Fibroblast of gingiva (primary cell): ENCODE results near the gene ZMYM1.
A peak's percentile ranks its signal among the peaks of the same experiment; 100 is the strongest.
"Not testable (repeated sequence)": the region's sequence is repeated elsewhere in the genome, so short reads cannot be mapped to it uniquely, and the experiment has no call there.

Experiments used
- DNase-seq: peaks from one replicate; pipeline ENCODE4 v3.0.0-alpha.2; 2011; ENCODE audit warnings: low read depth

ZMYM1 gene

GRCh38 chr1:35079003-35079930, at the start of gene ZMYM1:
ZMYM1 (plus strand) TSS chr1:35079385; CDS start chr1:35093988, 14,603 bp downstream.
- peak; percentile 76 for DNase-seq

GRCh38 chr1:35029761-35030160, 49.4 kb upstream of the ZMYM1 start:
- peak; percentile 80 for DNase-seq

- DNase-seq, result no peak
These were observed 48.8 kb upstream of the ZMYM1 start for GRCh38 chr1:35030338-35030737.

GRCh38 chr1:35030756-35031446, 48.3 kb upstream of the ZMYM1 start:
- peak; percentile 28 for DNase-seq

- no peak for DNase-seq
These were observed 46.8 kb upstream of the ZMYM1 start for GRCh38 chr1:35032384-35032739.

- no peak for DNase-seq
These were observed 45.8 kb upstream of the ZMYM1 start for GRCh38 chr1:35033346-35033745.

GRCh38 chr1:35036621-35037020, 42.6 kb upstream of the ZMYM1 start:
- DNase-seq, result no peak

- no peak for DNase-seq
These were observed 42.0 kb upstream of the ZMYM1 start for GRCh38 chr1:35037206-35037605.

- DNase-seq, result no peak
These were observed 40.5 kb upstream of the ZMYM1 start for GRCh38 chr1:35038723-35039122.

- DNase-seq, result no peak
These were observed 35.7 kb upstream of the ZMYM1 start for GRCh38 chr1:35043498-35043897.

- no peak for DNase-seq
These were observed 34.8 kb upstream of the ZMYM1 start for GRCh38 chr1:35044431-35044830.

- DNase-seq, result no peak
These were observed 32.5 kb upstream of the ZMYM1 start for GRCh38 chr1:35046730-35047129.

- peak; percentile 94 for DNase-seq
These were observed 31.9 kb upstream of the ZMYM1 start for GRCh38 chr1:35047188-35047858.

GRCh38 chr1:35049116-35049515, 30.1 kb upstream of the ZMYM1 start:
- DNase-seq, result peak; percentile 46

- DNase-seq, result no peak
These were observed 25.8 kb upstream of the ZMYM1 start for GRCh38 chr1:35053433-35053832.

GRCh38 chr1:35054282-35054681, 24.9 kb upstream of the ZMYM1 start:
- not testable (repeated sequence) for DNase-seq

- not testable (repeated sequence) for DNase-seq
These were observed 20.9 kb upstream of the ZMYM1 start for GRCh38 chr1:35058321-35058720.

- DNase-seq, result no peak
These were observed 20.2 kb upstream of the ZMYM1 start for GRCh38 chr1:35058988-35059387.

- DNase-seq, result peak; percentile 4
These were observed 16.5 kb upstream of the ZMYM1 start for GRCh38 chr1:35062518-35063196.

- DNase-seq, result no peak
These were observed 14.9 kb upstream of the ZMYM1 start for GRCh38 chr1:35064265-35064664.

- DNase-seq, result no peak
These were observed 9.4 kb upstream of the ZMYM1 start for GRCh38 chr1:35069746-35070145.

- DNase-seq, result no peak
These were observed 5.8 kb upstream of the ZMYM1 start for GRCh38 chr1:35073265-35073811.
